ENCODE measurements around the gene RNF11. TPM values are rescaled to one million over a fixed set of nuclear protein-coding genes. Genes with fewer than 3 reads are reported as not detected.

RNF11 gene
- polyA plus RNA-seq, 2 of the 4 experiments (the other 2 are of a cell fraction), result 28.5 to 56.8 TPM

- ATAC-seq, result no peak
- Histone ChIP-seq H3K9me3 (no peaks in the 10 kb centered on the region), H3K27ac (no peak overlapping the region), H3K4me3 (no peak overlapping the region), H3K4me2 (no peak overlapping the region), H3K4me1 (peaks cover 29% of the 10 kb centered on the region)
- WGBS (ENCODE audit: missing lambda C conversion rate), result 93% methylated on average over 3 of the region's 10 CpGs
- ChIA-PET POLR2A (no interaction called here), CTCF (no interaction called here)
- no peak for FAIRE-seq
- TF ChIP-seq EHMT2 (IDR thresholded peaks at IDR 0.05; ENCODE audit: low read depth) (no peak), USF2 (IDR thresholded peaks at IDR 0.05) (no peak), FOSB (CRISPR knock-in tag; IDR thresholded peaks at IDR 0.05) (no peak), HOXA7 (CRISPR knock-in tag; IDR thresholded peaks at IDR 0.05) (no peak), TP53 (CRISPR knock-in tag; IDR thresholded peaks at IDR 0.05) (no peak), BHLHE40 (IDR thresholded peaks at IDR 0.05; ENCODE audit: low read depth, low read length) (no peak)
- no peak for DNase-seq (ENCODE audit: low read depth in 1 of 2, low spot score in 1 of 2)
Measured at GRCh38 chr1:51301152-51301843, 65.2 kb downstream of the RNF11 start.

GRCh38 chr1:51301844-51302162 lies 65.7 kb downstream of the RNF11 start:
- no peak for TF ChIP-seq HOXB13 (CRISPR knock-in tag; IDR thresholded peaks at IDR 0.05; ENCODE audit: low read depth)
- TF ChIP-seq REST (IDR thresholded peaks at IDR 0.05), result no peak
- no peak for TF ChIP-seq ESRRA (IDR thresholded peaks at IDR 0.05; ENCODE audit: borderline replicate concordance, low read length)
- no peak for TF ChIP-seq EP300 (IDR thresholded peaks at IDR 0.05)
- no peak for TF ChIP-seq CEBPB (IDR thresholded peaks at IDR 0.05)
- no peak for TF ChIP-seq BCL3 (IDR thresholded peaks at IDR 0.05)
- peaks cover 34% of the 10 kb centered on the region for H3K4me1 ChIP-seq
- POLR2A ChIA-PET, result no interaction called here
- H3K4me2 ChIP-seq, result no peak overlapping the region
- FAIRE-seq (no peak), ATAC-seq (no peak), DNase-seq (ENCODE audit: low read depth in 1 of 2, low spot score in 1 of 2) (no peak)
- no peak overlapping the region for H3K4me3 ChIP-seq
- H3K9me3 ChIP-seq, result no peaks in the 10 kb centered on the region
- WGBS (ENCODE audit: missing lambda C conversion rate), result 81% methylated on average over 3 of the region's 3 CpGs
- no peak overlapping the region for H3K27ac ChIP-seq
- CTCF ChIA-PET, result no interaction called here

- H3K27ac ChIP-seq, result no peak overlapping the region
- H3K4me1 ChIP-seq, result peaks cover 33% of the 10 kb centered on the region
- POLR2A ChIA-PET, result no interaction called here
- H3K4me3 ChIP-seq, result no peak overlapping the region
- no peak for ATAC-seq
- no peak for DNase-seq (ENCODE audit: low read depth in 1 of 2, low spot score in 1 of 2)
- 100% methylated on average over 3 of the region's 10 CpGs for WGBS (ENCODE audit: missing lambda C conversion rate)
- no peak overlapping the region for H3K4me2 ChIP-seq
- CTCF ChIA-PET, result no interaction called here
- FAIRE-seq, result no peak
- no peaks in the 10 kb centered on the region for H3K9me3 ChIP-seq
- TF ChIP-seq FOSL2 (IDR thresholded peaks at IDR 0.05) (no peak), FOSL2 (CRISPR knock-in tag; IDR thresholded peaks at IDR 0.05) (no peak), EHF (CRISPR knock-in tag; IDR thresholded peaks at IDR 0.05) (no peak), USF2 (IDR thresholded peaks at IDR 0.05) (no peak), ELK1 (IDR thresholded peaks at IDR 0.05; ENCODE audit: low read depth, low read length) (no peak), FOSB (CRISPR knock-in tag; IDR thresholded peaks at IDR 0.05) (no peak), CHD2 (IDR thresholded peaks at IDR 0.05; ENCODE audit: low read length, partially characterized antibody) (no peak), POLR2AphosphoS2 (conservative IDR thresholded peaks at IDR 0.05; ENCODE audit: low read length) (no peak), HOXB13 (CRISPR knock-in tag; IDR thresholded peaks at IDR 0.05; ENCODE audit: low read depth) (no peak), RAD21 (conservative IDR thresholded peaks at IDR 0.05 in 1 of 2, IDR thresholded peaks at IDR 0.05 in 1 of 2) (no peak), REST (IDR thresholded peaks at IDR 0.05) (no peak), NFE2L2 (conservative IDR thresholded peaks at IDR 0.05; ENCODE audit: low read length) (no peak)
Measured at GRCh38 chr1:51302270-51302669, 66.2 kb downstream of the RNF11 start.
